Liver (tissue), 9 donors: ENCODE measurements around the gene TENM3. TPM values are rescaled to one million over a fixed set of nuclear protein-coding genes. Genes with fewer than 3 reads are reported as not detected.

Source experiments
- DNase-seq: peaks from one replicate; pipeline ENCODE4 v3.0.0-alpha.2; 2017; ENCODE audit warnings: low spot score
- H3K27ac ChIP-seq, 2 donors: one replicate each; pipeline ENCODE4 v1.7.0; 2013; ENCODE audit warnings: inconsistent platforms in 2 of 2, low read length in 2 of 2, control low read depth in 1 of 2, low read depth in 1 of 2, mild to moderate bottlenecking in 1 of 2
- H3K27me3 ChIP-seq, 4 donors: one replicate each; pipeline versions ENCODE4 v1.6.1 to v1.7.0; 2013; ENCODE audit warnings: low read length in 3 of 4, inconsistent platforms in 1 of 4, mild to moderate bottlenecking in 1 of 4, moderate library complexity in 1 of 4; ENCODE audit not compliant: control insufficient read depth in 4 of 4, insufficient read depth in 4 of 4
- H3K36me3 ChIP-seq, 4 donors: one replicate each; pipeline versions ENCODE4 v1.6.1 to v1.7.0; 2013; ENCODE audit warnings: low read length in 3 of 4, mild to moderate bottlenecking in 3 of 4, low read depth in 1 of 4, moderate library complexity in 1 of 4; ENCODE audit not compliant: control insufficient read depth in 4 of 4, insufficient read depth in 3 of 4
- H3K4me1 ChIP-seq, 4 donors: one replicate each; pipeline versions ENCODE4 v1.6.1 to v1.7.0; 2013; ENCODE audit warnings: low read length in 3 of 4, mild to moderate bottlenecking in 3 of 4, moderate library complexity in 1 of 4; ENCODE audit not compliant: control insufficient read depth in 4 of 4, insufficient read depth in 4 of 4
- H3K4me3 ChIP-seq, 3 donors: one replicate each; pipeline versions ENCODE4 v1.6.1 to v1.7.0; 2013; ENCODE audit warnings: low read length in 3 of 3, control low read depth in 1 of 3, low read depth in 1 of 3, mild to moderate bottlenecking in 1 of 3
- H3K9ac ChIP-seq, 2 donors: one replicate each; pipeline ENCODE4 v1.7.0; 2013; ENCODE audit warnings: low read length in 2 of 2, mild to moderate bottlenecking in 2 of 2, moderate library complexity in 2 of 2, control low read depth in 1 of 2, low read depth in 1 of 2
- H3K9me3 ChIP-seq, 4 donors: one replicate each; pipeline versions ENCODE4 v1.6.1 to v1.7.0; 2013; ENCODE audit warnings: low read length in 3 of 4; ENCODE audit not compliant: control insufficient read depth in 4 of 4
- ATF3 ChIP-seq: IDR thresholded peaks from 2 replicates; pipeline ENCODE4 v1.6.1; 2016; ENCODE audit warnings: antibody characterized with exemption
- EGR1 ChIP-seq, 2 donors: IDR thresholded peaks; 2 replicates each; pipeline ENCODE4 v1.6.1; 2016 to 2018; ENCODE audit warnings: antibody characterized with exemption in 2 of 2, low read depth in 2 of 2
- FOXA1 ChIP-seq: IDR thresholded peaks from 2 replicates; pipeline ENCODE4 v1.6.1; 2016; ENCODE audit warnings: antibody characterized with exemption
- FOXA2 ChIP-seq: IDR thresholded peaks from 2 replicates; pipeline ENCODE4 v1.6.1; 2016; ENCODE audit warnings: antibody characterized with exemption
- GABPA ChIP-seq, 2 donors: IDR thresholded peaks in 1 of 2; conservative IDR thresholded peaks in 1 of 2; 2 replicates each; pipeline ENCODE4 v1.6.1; 2016; ENCODE audit warnings: antibody characterized with exemption in 2 of 2, mild to moderate bottlenecking in 1 of 2, moderate library complexity in 1 of 2
- HNF4A ChIP-seq, 2 donors: conservative IDR thresholded peaks; 2 replicates each; pipeline ENCODE4 v1.6.1; 2016; ENCODE audit warnings: antibody characterized with exemption in 2 of 2, mild to moderate bottlenecking in 2 of 2
- HNF4G ChIP-seq: IDR thresholded peaks from 2 replicates; pipeline ENCODE4 v1.6.1; 2016; ENCODE audit warnings: antibody characterized with exemption
- JUND ChIP-seq, 2 donors: IDR thresholded peaks; 2 replicates each; pipeline ENCODE4 v1.6.1; 2016; ENCODE audit warnings: antibody characterized with exemption in 2 of 2
- RXRA ChIP-seq, 2 donors: IDR thresholded peaks; 2 replicates each; pipeline ENCODE4 v1.6.1; 2017 to 2018; ENCODE audit warnings: antibody characterized with exemption in 2 of 2, mild to moderate bottlenecking in 1 of 2
- SP1 ChIP-seq: IDR thresholded peaks from 2 replicates; pipeline ENCODE4 v1.6.1; 2018; ENCODE audit warnings: antibody characterized with exemption, mild to moderate bottlenecking
- YY1 ChIP-seq: IDR thresholded peaks from 2 replicates; pipeline ENCODE4 v1.6.1; 2016; ENCODE audit warnings: antibody characterized with exemption, mild to moderate bottlenecking
- ZBTB33 ChIP-seq: IDR thresholded peaks from 2 replicates; pipeline ENCODE4 v1.6.1; 2016; ENCODE audit warnings: antibody characterized with exemption
- WGBS: extraction: QIAGEN DNeasy Blood & Tissue Kit; methylation state at CpG from one replicate; pipeline ENCODE4 v1.1.7; 2013; 5-methylcytosine and 5-hydroxymethylcytosine counted together
- polyA plus RNA-seq, 2 donors: library from polyadenylated mRNA; stranded (reverse) in 1 of 2; unstranded in 1 of 2; fragments of 200-250 nt in 1 of 2; fragments of >200 nt in 1 of 2; fragmentation: Nextera tagmentation in 1 of 2; extraction: Ambion mirVana in 1 of 2; gene quantifications; one replicate each; pipeline versions ENCODE4 v1.2.1 to v1.2.3, GENCODE V29; 2013 to 2015
- total RNA-seq, 2 donors: library from RNA; depleted of rRNA; stranded (reverse); fragments of >200 nt; gene quantifications; one replicate each; pipeline ENCODE4 v1.2.3, GENCODE V29; 2014
- TF ChIP-seq, protein P1 (sequence below): fragments of 150-350 bp; IDR thresholded peaks from 2 replicates; pipeline ENCODE4 v1.5.1; 2017; ENCODE audit warnings: improper control_type of control experiment, low read depth, low read length; ENCODE audit not compliant: missing input control
- TF ChIP-seq, protein P2 (sequence below): IDR thresholded peaks from 2 replicates; pipeline ENCODE4 v1.6.1; 2016; ENCODE audit warnings: antibody characterized with exemption
- donor health status: healthy.
- donor health status: healthy.
- donor health status: healthy.
- donor health status: healthy.
- donor health status: healthy.

Gene TENM3
- total and polyA plus RNA-seq, 4 donors: 0.32 to 16.8 (median 0.70) TPM

GRCh38 chr4:182589100-182589499 is 345.9 kb downstream of the TENM3 start (continued):
- TF ChIP-seq, protein P1, sequence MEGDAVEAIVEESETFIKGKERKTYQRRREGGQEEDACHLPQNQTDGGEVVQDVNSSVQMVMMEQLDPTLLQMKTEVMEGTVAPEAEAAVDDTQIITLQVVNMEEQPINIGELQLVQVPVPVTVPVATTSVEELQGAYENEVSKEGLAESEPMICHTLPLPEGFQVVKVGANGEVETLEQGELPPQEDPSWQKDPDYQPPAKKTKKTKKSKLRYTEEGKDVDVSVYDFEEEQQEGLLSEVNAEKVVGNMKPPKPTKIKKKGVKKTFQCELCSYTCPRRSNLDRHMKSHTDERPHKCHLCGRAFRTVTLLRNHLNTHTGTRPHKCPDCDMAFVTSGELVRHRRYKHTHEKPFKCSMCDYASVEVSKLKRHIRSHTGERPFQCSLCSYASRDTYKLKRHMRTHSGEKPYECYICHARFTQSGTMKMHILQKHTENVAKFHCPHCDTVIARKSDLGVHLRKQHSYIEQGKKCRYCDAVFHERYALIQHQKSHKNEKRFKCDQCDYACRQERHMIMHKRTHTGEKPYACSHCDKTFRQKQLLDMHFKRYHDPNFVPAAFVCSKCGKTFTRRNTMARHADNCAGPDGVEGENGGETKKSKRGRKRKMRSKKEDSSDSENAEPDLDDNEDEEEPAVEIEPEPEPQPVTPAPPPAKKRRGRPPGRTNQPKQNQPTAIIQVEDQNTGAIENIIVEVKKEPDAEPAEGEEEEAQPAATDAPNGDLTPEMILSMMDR: no peak
- TF ChIP-seq HNF4A (conservative IDR thresholded peaks at IDR 0.05): no peak
- no peak for TF ChIP-seq GABPA (IDR thresholded peaks at IDR 0.05 in 1 of 2, conservative IDR thresholded peaks at IDR 0.05 in 1 of 2)
- TF ChIP-seq, protein P2, sequence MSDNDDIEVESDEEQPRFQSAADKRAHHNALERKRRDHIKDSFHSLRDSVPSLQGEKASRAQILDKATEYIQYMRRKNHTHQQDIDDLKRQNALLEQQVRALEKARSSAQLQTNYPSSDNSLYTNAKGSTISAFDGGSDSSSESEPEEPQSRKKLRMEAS: no peak
- no peak for TF ChIP-seq FOXA1

- Histone ChIP-seq H3K36me3 (no peaks in the 10 kb centered on the region), H3K9me3 (no peaks in the 10 kb centered on the region), H3K27ac (no peak overlapping the region), H3K27me3 (no peaks in the 10 kb centered on the region), H3K4me3 (no peak overlapping the region), H3K9ac (no peak overlapping the region), H3K4me1 (no peaks in the 10 kb centered on the region)
- 79% methylated on average over 7 of the region's 7 CpGs for WGBS
- TF ChIP-seq HNF4G (no peak), EGR1 (IDR thresholded peaks at IDR 0.05; ENCODE audit: low read depth in 2 of 2) (no peak)
- DNase-seq: no peak
These were observed 350.2 kb downstream of the TENM3 start for GRCh38 chr4:182593402-182593801.

DNA sequence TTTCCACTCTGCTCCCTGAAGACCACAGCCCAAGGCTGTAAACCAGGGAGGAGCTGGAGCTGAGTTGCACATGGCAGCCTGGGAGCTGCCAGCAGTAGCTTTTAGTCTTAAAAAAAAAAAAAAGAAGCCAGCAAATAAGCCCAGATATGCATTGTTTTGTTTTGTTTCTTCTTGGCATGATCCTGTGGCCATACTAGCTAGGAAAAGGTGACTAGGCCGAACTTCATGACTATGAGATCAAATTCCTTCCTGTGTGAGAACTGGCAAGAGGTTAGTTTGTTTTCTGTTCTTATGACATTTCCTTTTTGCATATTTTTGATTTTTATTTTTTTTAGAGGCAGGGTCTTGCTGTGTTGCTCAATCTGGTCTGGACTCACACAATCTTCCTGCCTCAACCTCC is 350.7 kb downstream of the TENM3 start:
- no peaks in the 10 kb centered on the region for H3K4me1 ChIP-seq
- no peaks in the 10 kb centered on the region for H3K27me3 ChIP-seq
- no peak overlapping the region for H3K4me3 ChIP-seq
- DNase-seq: no peak
- 66% methylated on average over 1 of the region's 1 CpG for WGBS
- TF ChIP-seq GABPA (IDR thresholded peaks at IDR 0.05 in 1 of 2, conservative IDR thresholded peaks at IDR 0.05 in 1 of 2) (no peak), SP1 (no peak), HNF4G (no peak), RXRA (IDR thresholded peaks at IDR 0.05) (no peak), YY1 (no peak), FOXA2 (no peak), ATF3 (no peak)
- TF ChIP-seq, protein P2: no peak
- H3K9me3 ChIP-seq: no peaks in the 10 kb centered on the region
- no peak overlapping the region for H3K27ac ChIP-seq
- H3K9ac ChIP-seq: no peak overlapping the region
- H3K36me3 ChIP-seq: no peaks in the 10 kb centered on the region

- no peak for DNase-seq
- H3K9ac ChIP-seq: no peak overlapping the region
- WGBS: 74% methylated on average over 2 of the region's 2 CpGs
- no peaks in the 10 kb centered on the region for H3K36me3 ChIP-seq
- no peak overlapping the region for H3K27ac ChIP-seq
- H3K27me3 ChIP-seq: no peaks in the 10 kb centered on the region
- no peak overlapping the region for H3K4me3 ChIP-seq
- H3K4me1 ChIP-seq: no peaks in the 10 kb centered on the region
- TF ChIP-seq, protein P2: no peak
- TF ChIP-seq SP1 (no peak), JUND (IDR thresholded peaks at IDR 0.05) (no peak), ATF3 (no peak), GABPA (IDR thresholded peaks at IDR 0.05 in 1 of 2, conservative IDR thresholded peaks at IDR 0.05 in 1 of 2) (no peak), HNF4A (conservative IDR thresholded peaks at IDR 0.05) (no peak), ZBTB33 (no peak), FOXA2 (no peak)
- no peaks in the 10 kb centered on the region for H3K9me3 ChIP-seq
These were observed 356.9 kb downstream of the TENM3 start for GRCh38 chr4:182600093-182600492.
